CD4-positive, alpha-beta T cell (primary cell): Measurements from ENCODE around the gene CACNA1B. TPM values are rescaled to one million over a fixed set of nuclear protein-coding genes. Genes with fewer than 3 reads are reported as not detected.

Experiments used
- ATAC-seq: fragments of 200-7000 bp; cut with Tn5 transposase; one replicate; pipeline ENCODE4 v1.10.0; 2022; ENCODE audit warnings: mild to moderate bottlenecking; ENCODE audit not compliant: poor library complexity
- CTCF ChIA-PET: fragments of 350-600 bp; sonication (Branson Sonifier 250); formaldehyde crosslinking; loops from one replicate; lab custom pipeline; 2021; ENCODE audit warnings: antibody characterized with exemption, inconsistent platforms; lab: Charles Lee
- POLR2A ChIA-PET: fragments of 350-600 bp; sonication (Branson Sonifier 250); formaldehyde crosslinking; loops from one replicate; lab custom pipeline; 2021; ENCODE audit warnings: antibody characterized with exemption, inconsistent platforms; lab: Charles Lee
- DNase-seq, 14 experiments: peaks; one replicate each; pipeline ENCODE4 v3.0.0-alpha.2; 2013 to 2020; ENCODE audit warnings: mixed read lengths in 2 of 14
- H3K27ac ChIP-seq, 2 donors: one replicate each; pipeline versions ENCODE4 v1.5.1 to v1.7.0; 2013; ENCODE audit warnings: low read length in 2 of 2, low read depth in 1 of 2, mild to moderate bottlenecking in 1 of 2
- H3K27me3 ChIP-seq, 2 experiments: 1 replicate in 1 of 2; 2 replicates in 1 of 2; pipeline versions ENCODE4 v1.6.1 to v1.7.0; 2013; ENCODE audit warnings: low read length in 2 of 2, control low read depth in 1 of 2, mild to moderate bottlenecking in 1 of 2, moderate library complexity in 1 of 2; ENCODE audit not compliant: insufficient read depth in 2 of 2, control insufficient read depth in 1 of 2
- H3K36me3 ChIP-seq: one replicate; pipeline ENCODE4 v1.6.1; 2013; ENCODE audit warnings: low read length, control low read depth; ENCODE audit not compliant: insufficient read depth
- H3K4me1 ChIP-seq: one replicate; pipeline ENCODE4 v1.6.1; 2013; ENCODE audit warnings: low read length, control low read depth; ENCODE audit not compliant: insufficient read depth
- H3K4me3 ChIP-seq: one replicate; pipeline ENCODE4 v1.5.1; 2013; ENCODE audit warnings: mild to moderate bottlenecking, low read length, moderate library complexity
- H3K9me3 ChIP-seq, 2 experiments: 1 replicate in 1 of 2; 2 replicates in 1 of 2; pipeline versions ENCODE4 v1.6.1 to v1.7.0; 2013; ENCODE audit warnings: low read length in 2 of 2, mild to moderate bottlenecking in 2 of 2, control low read depth in 1 of 2, moderate library complexity in 1 of 2; ENCODE audit not compliant: control insufficient read depth in 1 of 2, insufficient read depth in 1 of 2
- H3K27ac Mint-ChIP-seq: one replicate; pipeline ENCODE4 v1.8.0; 2020; ENCODE audit warnings: mixed read lengths
- H3K27me3 Mint-ChIP-seq: one replicate; pipeline ENCODE4 v1.8.0; 2021; ENCODE audit warnings: mixed read lengths
- H3K36me3 Mint-ChIP-seq: one replicate; pipeline ENCODE4 v1.8.0; 2021; ENCODE audit warnings: low read depth, mixed read lengths
- H3K4me1 Mint-ChIP-seq: one replicate; pipeline ENCODE4 v1.8.0; 2021; ENCODE audit warnings: low read depth, mixed read lengths
- H3K4me3 Mint-ChIP-seq: one replicate; pipeline ENCODE4 v1.8.0; 2020; ENCODE audit warnings: mild to moderate bottlenecking, mixed read lengths
- H3K9me3 Mint-ChIP-seq: one replicate; pipeline ENCODE4 v1.8.0; 2020; ENCODE audit warnings: mixed read lengths
- intact Hi-C, 2 experiments: fragments of 100-400 bp; cut with DNase I in 1 of 2; cut with micrococcal nuclease in 1 of 2; formaldehyde crosslinking; loops; one replicate each; pipeline versions ENCODE4 v1.15.1 to v1.9.0; 2023 to 2025; cut with DNase I, micrococcal nuclease
- total RNA-seq, 174 experiments: library from RNA in 2 of 174; stranded (reverse) in 2 of 174; gene quantifications; one replicate each; pipeline ENCODE4 v1.2.3 and lab custom pipeline; 2021 to 2026
- TF ChIP-seq, protein P1 (sequence below): fragments of 200-600 bp; IDR thresholded peaks from one replicate; pipeline ENCODE4 v1.8.0; 2022; ENCODE audit warnings: antibody characterized with exemption, mild to moderate bottlenecking

The CACNA1B gene
- total RNA-seq, 2 experiments from 2014 or later = not detected

- Histone ChIP-seq H3K4me1 (no peaks in the 10 kb centered on the region), H3K27ac (no peak overlapping the region), H3K36me3 (no peaks in the 10 kb centered on the region), H3K27me3 (no peaks in the 10 kb centered on the region), H3K4me3 (no peak overlapping the region), H3K9me3 (no peaks in the 10 kb centered on the region)
- DNase-seq (peak in 1 of 14 experiments; percentile 1), ATAC-seq (no peak)
- ChIA-PET POLR2A (no interaction called here), CTCF (no interaction called here)
- no peaks in the 10 kb centered on the region for H3K9me3 Mint-ChIP-seq
- no peak overlapping the region for H3K27ac Mint-ChIP-seq
- TF ChIP-seq, protein P1, sequence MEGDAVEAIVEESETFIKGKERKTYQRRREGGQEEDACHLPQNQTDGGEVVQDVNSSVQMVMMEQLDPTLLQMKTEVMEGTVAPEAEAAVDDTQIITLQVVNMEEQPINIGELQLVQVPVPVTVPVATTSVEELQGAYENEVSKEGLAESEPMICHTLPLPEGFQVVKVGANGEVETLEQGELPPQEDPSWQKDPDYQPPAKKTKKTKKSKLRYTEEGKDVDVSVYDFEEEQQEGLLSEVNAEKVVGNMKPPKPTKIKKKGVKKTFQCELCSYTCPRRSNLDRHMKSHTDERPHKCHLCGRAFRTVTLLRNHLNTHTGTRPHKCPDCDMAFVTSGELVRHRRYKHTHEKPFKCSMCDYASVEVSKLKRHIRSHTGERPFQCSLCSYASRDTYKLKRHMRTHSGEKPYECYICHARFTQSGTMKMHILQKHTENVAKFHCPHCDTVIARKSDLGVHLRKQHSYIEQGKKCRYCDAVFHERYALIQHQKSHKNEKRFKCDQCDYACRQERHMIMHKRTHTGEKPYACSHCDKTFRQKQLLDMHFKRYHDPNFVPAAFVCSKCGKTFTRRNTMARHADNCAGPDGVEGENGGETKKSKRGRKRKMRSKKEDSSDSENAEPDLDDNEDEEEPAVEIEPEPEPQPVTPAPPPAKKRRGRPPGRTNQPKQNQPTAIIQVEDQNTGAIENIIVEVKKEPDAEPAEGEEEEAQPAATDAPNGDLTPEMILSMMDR = no peak
- H3K4me3 Mint-ChIP-seq = no peak overlapping the region
- no peaks in the 10 kb centered on the region for H3K4me1 Mint-ChIP-seq
- no peaks in the 10 kb centered on the region for H3K36me3 Mint-ChIP-seq
- no peaks in the 10 kb centered on the region for H3K27me3 Mint-ChIP-seq
- intact Hi-C loops = no loop called here
Measured at GRCh38 chr9:138011951-138012500, 134.4 kb downstream of the CACNA1B start.

DNA sequence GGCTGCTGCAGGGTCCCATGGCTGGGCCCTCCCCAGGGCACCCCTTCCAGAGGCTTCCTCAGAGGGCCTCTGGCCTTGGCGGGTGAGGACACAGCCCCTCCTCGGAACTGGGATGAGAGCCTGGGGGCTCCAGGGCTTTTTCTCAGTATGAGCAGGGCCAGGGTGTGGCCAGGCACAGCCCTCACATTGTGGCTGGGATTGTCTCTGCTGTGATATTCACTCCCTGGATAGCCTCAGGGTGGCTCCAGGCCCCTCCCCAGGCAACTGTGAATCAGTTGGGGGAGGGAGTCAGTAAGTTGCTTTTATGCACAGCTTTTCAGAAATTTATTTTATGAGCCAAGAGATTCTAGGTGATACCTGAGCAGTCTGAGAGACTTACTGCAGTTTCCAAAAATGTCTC is 135.7 kb downstream of the CACNA1B start:
- DNase-seq (no peak), ATAC-seq (no peak)
- H3K36me3 ChIP-seq = no peaks in the 10 kb centered on the region
- no peaks in the 10 kb centered on the region for H3K36me3 Mint-ChIP-seq
- H3K9me3 ChIP-seq = no peaks in the 10 kb centered on the region
- CTCF ChIA-PET = no interaction called here
- H3K4me3 ChIP-seq = no peak overlapping the region
- TF ChIP-seq, protein P1 = no peak
- H3K27me3 ChIP-seq = no peaks in the 10 kb centered on the region
- H3K4me1 Mint-ChIP-seq = no peaks in the 10 kb centered on the region
- intact Hi-C loops = no loop called here
- no peak overlapping the region for H3K27ac Mint-ChIP-seq
- H3K27ac ChIP-seq = no peak overlapping the region
- H3K4me1 ChIP-seq = no peaks in the 10 kb centered on the region
- no peaks in the 10 kb centered on the region for H3K27me3 Mint-ChIP-seq
- POLR2A ChIA-PET = no interaction called here
- no peak overlapping the region for H3K4me3 Mint-ChIP-seq
- no peaks in the 10 kb centered on the region for H3K9me3 Mint-ChIP-seq

DNA sequence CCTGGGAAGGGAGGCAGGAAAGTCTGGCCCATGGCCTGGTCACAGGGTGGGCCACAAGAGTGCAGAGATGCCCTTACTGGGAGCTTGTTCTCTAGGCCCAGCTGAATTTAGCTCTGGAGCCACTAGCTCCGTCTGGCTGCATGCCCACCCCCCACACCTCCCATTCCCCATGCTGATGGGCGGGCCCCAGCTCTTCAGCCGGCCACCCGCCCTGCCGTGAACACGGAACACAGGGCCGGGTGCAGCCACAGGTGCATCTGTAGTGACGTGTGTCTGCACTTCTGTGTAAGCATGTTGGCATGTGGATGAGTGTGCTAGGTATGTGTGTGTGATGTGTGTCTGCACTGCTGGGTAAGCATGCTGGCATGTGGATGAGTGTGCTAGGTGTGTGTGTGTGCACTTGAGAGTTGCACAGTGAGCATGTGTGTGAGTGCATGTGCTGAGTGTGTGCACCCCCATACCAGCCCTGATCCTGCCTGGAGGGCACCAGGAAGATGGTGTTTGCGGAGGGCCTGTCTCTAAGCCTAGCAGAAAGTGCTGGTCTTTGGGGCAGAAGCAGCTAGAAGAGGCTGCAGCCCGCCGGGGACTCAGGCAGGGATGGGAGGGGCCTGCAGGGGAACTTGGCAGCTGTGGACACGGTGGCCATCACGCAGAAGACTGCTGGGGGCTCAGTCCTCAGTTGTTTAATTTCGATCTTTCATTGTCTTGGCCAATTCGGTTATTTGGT is 136.4 kb downstream of the CACNA1B start:
- Mint-ChIP-seq H3K27ac (no peak overlapping the region), H3K4me1 (no peaks in the 10 kb centered on the region), H3K27me3 (no peaks in the 10 kb centered on the region), H3K4me3 (no peak overlapping the region), H3K36me3 (no peaks in the 10 kb centered on the region), H3K9me3 (no peaks in the 10 kb centered on the region)
- Histone ChIP-seq H3K9me3 (no peaks in the 10 kb centered on the region), H3K4me3 (no peak overlapping the region), H3K4me1 (no peaks in the 10 kb centered on the region), H3K36me3 (no peaks in the 10 kb centered on the region), H3K27ac (no peak overlapping the region), H3K27me3 (no peaks in the 10 kb centered on the region)
- TF ChIP-seq, protein P1 = no peak
- intact Hi-C loops = no loop called here
- ChIA-PET POLR2A (no interaction called here), CTCF (no interaction called here)
- DNase-seq (peak in 1 of 14 experiments; percentile 3), ATAC-seq (no peak)
